GM12865 (cell line): ENCODE results near the gene PLAGL2.
"Not testable (repeated sequence)": the region's sequence is repeated elsewhere in the genome, so short reads cannot be mapped to it uniquely, and the experiment has no call there.

Experiments
- DNase-seq: peaks from one replicate; pipeline ENCODE4 v3.0.0; 2010; ENCODE audit warnings: low read depth
- H3K4me3 ChIP-seq: 2 replicates; pipeline ENCODE4 v1.5.1; 2011; ENCODE audit warnings: mild to moderate bottlenecking, low read depth, low read length, control low read depth
- TF ChIP-seq, protein P1 (sequence below): IDR thresholded peaks from 2 replicates; pipeline ENCODE4 v1.5.1; 2011; ENCODE audit warnings: low read length, control low read depth, low read depth, inconsistent platforms; ENCODE audit not compliant: insufficient read depth; ENCODE audit errors: missing control alignments

Gene PLAGL2

DNA sequence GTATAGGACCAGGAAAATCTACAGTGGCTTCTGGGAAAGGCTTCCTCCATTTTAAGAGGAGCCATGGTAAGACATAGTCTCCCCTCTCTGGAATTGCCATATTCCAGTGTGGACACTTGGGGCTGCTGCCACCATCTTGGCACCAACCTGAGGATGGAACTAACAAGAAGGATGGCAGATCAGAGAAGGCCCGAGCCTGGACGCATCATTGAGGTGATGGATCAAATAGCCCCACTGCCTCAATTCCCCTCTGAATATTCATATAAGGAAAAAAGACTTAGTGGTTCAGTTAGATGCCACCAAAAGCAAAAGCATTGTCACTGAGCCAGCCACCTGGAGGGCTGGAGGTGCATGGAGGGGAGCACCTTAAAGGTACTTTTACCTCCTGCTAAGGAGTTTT lies 25.9 kb downstream of the PLAGL2 start:
- TF ChIP-seq, protein P1, sequence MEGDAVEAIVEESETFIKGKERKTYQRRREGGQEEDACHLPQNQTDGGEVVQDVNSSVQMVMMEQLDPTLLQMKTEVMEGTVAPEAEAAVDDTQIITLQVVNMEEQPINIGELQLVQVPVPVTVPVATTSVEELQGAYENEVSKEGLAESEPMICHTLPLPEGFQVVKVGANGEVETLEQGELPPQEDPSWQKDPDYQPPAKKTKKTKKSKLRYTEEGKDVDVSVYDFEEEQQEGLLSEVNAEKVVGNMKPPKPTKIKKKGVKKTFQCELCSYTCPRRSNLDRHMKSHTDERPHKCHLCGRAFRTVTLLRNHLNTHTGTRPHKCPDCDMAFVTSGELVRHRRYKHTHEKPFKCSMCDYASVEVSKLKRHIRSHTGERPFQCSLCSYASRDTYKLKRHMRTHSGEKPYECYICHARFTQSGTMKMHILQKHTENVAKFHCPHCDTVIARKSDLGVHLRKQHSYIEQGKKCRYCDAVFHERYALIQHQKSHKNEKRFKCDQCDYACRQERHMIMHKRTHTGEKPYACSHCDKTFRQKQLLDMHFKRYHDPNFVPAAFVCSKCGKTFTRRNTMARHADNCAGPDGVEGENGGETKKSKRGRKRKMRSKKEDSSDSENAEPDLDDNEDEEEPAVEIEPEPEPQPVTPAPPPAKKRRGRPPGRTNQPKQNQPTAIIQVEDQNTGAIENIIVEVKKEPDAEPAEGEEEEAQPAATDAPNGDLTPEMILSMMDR: no peak
- no peak for DNase-seq
- no peak overlapping the region for H3K4me3 ChIP-seq

DNA sequence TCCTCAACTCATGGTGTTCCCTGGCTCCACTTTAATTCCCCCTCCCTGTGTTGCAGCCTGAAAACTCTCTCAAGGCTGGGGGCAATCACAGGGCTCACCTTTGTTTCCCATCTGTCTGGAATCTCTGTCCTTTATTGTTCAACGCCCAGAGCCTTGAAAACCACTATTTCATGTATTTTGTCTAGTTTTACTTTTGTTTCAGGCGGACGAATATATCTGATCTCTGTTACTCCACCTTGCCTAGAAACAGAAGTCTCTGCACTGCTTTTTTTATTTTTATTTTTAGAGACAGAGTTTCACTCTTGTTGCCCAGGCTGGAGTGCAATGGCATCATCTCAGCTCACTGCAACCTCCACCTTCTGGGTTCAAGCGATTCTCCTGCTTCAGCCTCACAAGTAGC lies 27.6 kb downstream of the PLAGL2 start:
- TF ChIP-seq, protein P1: no peak
- DNase-seq: no peak
- H3K4me3 ChIP-seq: no peak overlapping the region

DNA sequence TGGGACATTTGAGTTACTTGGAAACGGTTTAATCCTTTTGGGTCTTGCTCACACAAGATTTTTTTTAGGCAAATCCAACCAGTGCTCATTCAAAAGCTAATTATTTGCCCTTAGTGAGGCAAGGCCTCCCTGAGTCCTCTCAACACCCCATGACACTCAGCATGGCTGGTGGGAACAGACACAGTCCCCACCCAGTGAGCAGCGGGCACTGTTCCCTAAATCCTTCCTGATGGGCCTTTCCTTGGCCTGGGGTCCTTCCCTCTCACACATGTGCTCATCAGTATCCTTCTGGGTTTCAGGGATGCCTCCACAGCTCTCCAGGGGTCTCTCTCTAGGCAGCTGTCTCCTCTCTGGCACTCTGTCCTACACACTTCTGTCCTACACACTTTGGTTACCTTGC lies 28.0 kb downstream of the PLAGL2 start:
- TF ChIP-seq, protein P1: no peak
- no peak for DNase-seq
- no peak overlapping the region for H3K4me3 ChIP-seq

DNA sequence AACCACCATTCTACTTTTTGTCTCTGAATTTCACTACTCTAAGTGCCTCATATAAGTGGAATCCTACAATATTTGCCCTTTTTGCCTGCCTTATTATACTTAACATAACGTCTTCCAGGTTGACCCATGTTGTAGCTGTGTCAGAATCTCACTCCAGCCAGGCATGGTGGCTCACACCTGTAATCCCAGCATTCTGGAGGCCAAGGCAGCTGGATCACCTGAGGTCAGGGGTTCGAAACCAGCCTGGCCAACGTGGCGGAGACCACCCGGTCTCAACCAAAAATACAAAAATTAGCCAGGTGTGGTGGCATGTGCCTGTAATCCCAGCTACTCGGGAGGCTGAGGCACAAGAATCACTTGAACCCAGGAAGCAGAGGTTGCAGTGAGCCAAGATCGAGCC lies 29.8 kb downstream of the PLAGL2 start:
- not testable (repeated sequence) for H3K4me3 ChIP-seq, DNase-seq

DNA sequence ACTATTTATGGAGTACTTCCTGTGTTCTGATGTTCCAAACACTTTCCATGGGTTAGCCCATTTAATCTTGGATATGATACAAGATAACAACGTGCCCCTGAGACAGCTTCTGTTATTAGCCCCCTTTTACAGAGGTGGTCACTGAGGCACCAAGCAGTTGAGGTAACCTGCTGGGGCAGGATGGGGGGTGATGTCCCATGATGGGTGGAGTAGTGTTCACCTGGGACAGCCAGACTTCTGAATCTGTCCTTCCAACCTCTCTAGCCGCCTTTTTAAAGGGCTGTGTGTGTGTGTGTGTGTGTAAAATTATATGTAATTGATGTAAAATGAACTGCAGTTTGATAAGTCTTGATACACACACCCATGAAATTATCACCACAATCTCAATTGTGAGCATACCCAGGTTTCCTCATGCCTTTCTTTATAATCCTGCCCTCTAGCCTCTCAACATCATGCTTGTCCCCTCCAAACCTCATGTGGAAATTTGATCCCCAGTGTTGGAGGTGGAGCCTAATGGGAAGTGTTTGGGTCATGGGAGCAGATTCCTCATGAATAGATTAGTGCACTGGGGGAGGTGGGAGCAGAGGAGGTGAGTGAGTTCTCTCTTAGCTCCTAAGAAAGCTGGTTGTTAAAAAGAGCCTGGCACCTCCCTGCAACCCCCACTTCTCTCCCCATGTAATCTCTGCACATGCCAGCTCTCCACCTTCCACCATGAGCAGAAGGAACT lies 39.2 kb downstream of the PLAGL2 start:
- H3K4me3 ChIP-seq: no peak overlapping the region
- TF ChIP-seq, protein P1: no peak
- no peak for DNase-seq

DNA sequence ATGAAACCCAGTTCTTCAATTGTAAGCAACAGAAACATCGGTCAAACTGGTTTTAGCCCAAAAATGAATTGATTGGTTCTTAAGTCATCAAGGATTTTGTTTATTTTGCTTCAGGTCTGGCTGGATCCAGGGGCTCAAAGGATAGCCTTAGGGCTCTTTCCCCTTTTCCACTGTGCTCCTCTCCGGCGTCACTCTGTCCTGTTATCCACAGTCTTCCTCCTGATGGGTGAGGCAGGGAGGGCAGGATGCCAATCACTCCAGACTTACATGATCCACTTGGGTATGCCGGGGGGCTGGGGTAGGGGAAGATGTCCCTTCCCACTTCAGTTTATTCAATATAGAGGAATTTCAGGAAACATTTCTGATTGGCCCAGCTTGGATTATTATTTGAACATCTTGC lies 40.0 kb downstream of the PLAGL2 start:
- no peak overlapping the region for H3K4me3 ChIP-seq
- TF ChIP-seq, protein P1: no peak
- DNase-seq: no peak

- DNase-seq: no peak
- no peak overlapping the region for H3K4me3 ChIP-seq
- TF ChIP-seq, protein P1: no peak
Observed at GRCh38 chr20:32165836-32166545, 41.6 kb downstream of the PLAGL2 start.
